GM19438 (cell line): Measurements from ENCODE around the gene RAB8B.

Experiments
- ATAC-seq: cut with Tn5 transposase; IDR thresholded peaks from one replicate; pipeline ENCODE4 v1.9.1; 2021; ENCODE audit warnings: low read depth; ENCODE audit not compliant: unreplicated experiment

The RAB8B gene

DNA sequence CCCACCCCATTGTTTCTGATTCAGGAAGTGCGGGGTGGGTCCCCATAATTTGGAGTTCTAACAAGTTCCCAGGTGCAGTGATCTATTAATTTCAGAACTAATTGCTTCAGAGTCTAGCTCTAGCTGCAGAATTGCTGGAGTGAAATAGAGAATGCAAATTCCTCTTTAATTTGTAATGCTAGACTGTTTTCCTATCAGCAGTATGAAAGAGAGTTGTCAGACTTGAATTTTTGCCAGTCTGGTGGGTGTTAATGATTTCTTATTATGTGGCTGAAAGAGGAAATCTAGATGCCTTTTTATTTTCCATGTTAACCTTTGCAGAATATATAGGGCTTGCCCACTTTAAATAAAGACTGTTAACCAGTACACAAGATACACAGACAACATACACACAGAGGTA is 111.7 kb downstream of the RAB8B start:
- ATAC-seq = no peak

- ATAC-seq = no peak
Measured at GRCh38 chr15:63305260-63305659, 115.9 kb downstream of the RAB8B start.

GRCh38 chr15:63306492-63307073 is 117.2 kb downstream of the RAB8B start:
- ATAC-seq = no peak

- ATAC-seq = no peak
Measured at GRCh38 chr15:63308491-63308890, 119.1 kb downstream of the RAB8B start.

DNA sequence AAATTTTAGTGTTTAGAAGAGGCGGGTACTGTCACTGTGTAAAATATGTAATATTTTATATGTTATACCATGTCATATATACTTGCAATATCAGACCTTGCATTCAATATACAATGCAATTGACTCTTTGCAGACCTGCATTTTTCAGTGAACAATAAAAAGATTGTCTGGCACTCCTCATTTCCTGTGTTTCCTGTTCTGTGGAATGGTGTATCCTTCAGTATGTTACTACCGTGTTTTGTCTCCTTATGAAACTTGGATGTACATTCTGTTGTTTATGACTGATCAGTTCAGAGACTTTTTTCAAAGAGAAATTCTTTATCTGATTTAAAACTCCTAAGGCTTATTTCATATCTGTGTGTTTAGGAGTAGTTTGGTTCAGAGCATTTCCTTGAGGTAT is 119.5 kb downstream of the RAB8B start:
- no peak for ATAC-seq

DNA sequence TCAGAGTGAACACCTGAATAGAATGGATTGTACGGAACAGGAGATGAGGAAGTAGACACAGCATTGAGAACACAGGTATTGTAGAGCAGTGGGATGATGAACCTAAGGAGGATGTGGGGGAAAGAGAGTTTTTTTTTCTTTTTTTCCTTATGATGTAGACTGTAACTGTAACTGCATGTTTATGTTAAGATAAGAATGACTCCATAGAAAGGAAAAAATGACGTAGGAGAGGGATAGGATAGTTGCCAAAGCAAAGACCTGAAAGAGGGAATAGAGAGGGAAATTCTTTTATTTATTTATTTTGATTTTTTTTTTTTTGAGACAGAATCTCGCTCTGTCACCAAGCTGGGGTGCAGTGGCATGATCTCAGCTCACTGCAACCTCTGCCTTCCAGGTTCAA is 121.2 kb downstream of the RAB8B start:
- no peak for ATAC-seq

GRCh38 chr15:63312286-63312685 is 122.9 kb downstream of the RAB8B start:
- no peak for ATAC-seq

DNA sequence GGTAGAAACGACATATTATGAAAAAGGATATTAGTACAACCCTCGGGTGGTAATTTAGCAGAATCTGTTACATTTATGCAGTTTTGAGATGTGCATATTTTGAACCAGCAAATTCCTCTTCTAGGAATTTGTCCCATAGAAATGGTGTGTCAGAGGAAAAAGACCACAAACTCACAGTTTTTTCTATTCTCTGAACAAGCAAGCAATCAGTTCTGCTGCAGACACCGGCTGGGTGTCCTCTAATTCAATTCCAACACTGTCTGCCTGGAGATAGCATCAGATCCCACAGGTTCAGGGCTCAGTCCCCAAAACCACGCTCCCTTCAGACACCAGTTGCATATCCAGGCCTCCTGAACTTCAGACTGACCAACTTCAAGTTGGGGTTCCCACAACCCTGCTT is 124.4 kb downstream of the RAB8B start:
- no peak for ATAC-seq

DNA sequence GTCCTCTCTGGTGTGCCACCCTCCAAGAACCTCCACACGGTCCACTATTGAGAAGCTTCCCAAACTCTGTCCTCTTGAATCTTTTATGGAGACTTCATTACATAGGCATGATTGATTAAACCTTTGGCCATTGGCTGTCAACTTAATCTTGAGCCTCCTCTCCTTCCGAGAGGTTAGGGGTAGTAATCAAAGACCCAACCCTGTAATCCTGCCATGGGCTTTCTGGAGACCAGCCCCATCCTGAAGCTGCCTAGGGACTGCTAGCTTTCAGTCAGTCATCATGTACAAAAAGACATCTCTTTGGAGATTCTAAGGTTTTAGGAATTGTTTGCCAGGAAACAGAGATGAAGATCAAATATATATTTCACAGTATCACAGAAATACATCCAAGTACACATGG is 125.0 kb downstream of the RAB8B start:
- no peak for ATAC-seq
